Type B pancreatic cell (in vitro differentiated cells): ENCODE data around the gene EIF5. TPM values are rescaled to one million over a fixed set of nuclear protein-coding genes. Genes with fewer than 3 reads are reported as not detected.

Source experiments
- DNase-seq: peaks from one replicate; pipeline ENCODE4 v3.0.0; 2021; ENCODE audit warnings: mixed read lengths; ENCODE audit not compliant: unreplicated experiment; ENCODE audit errors: extremely low spot score
- H3K27ac Mint-ChIP-seq: 2 replicates; pipeline ENCODE4 v1.8.0; 2021; ENCODE audit warnings: mild to moderate bottlenecking, mixed read lengths
- H3K27me3 Mint-ChIP-seq: 2 replicates; pipeline ENCODE4 v1.8.0; 2021; ENCODE audit warnings: mixed read lengths
- H3K36me3 Mint-ChIP-seq: 2 replicates; pipeline ENCODE4 v1.8.0; 2021; ENCODE audit warnings: mixed read lengths
- H3K4me1 Mint-ChIP-seq: one replicate; pipeline ENCODE4 v1.8.0; 2021; ENCODE audit warnings: mixed read lengths; ENCODE audit not compliant: unreplicated experiment
- H3K4me3 Mint-ChIP-seq: 2 replicates; pipeline ENCODE4 v1.8.0; 2021; ENCODE audit warnings: mild to moderate bottlenecking, mixed read lengths
- H3K9me3 Mint-ChIP-seq: 2 replicates; pipeline ENCODE4 v1.8.0; 2021; ENCODE audit warnings: mixed read lengths
- total RNA-seq: library from RNA; stranded (reverse); gene quantifications from 2 replicates; pipeline ENCODE4 v1.2.1, GENCODE V29; 2021; ENCODE audit warnings: low replicate concordance
- TF ChIP-seq, protein P1 (sequence below): fragments of 200-600 bp; sonication (generic); conservative IDR thresholded peaks from 2 replicates; pipeline ENCODE4 v1.5.0; 2021; ENCODE audit warnings: antibody characterized with exemption, mild to moderate bottlenecking

The EIF5 gene
- total RNA-seq, 1 donor from 2014 or later = 340 TPM

DNA sequence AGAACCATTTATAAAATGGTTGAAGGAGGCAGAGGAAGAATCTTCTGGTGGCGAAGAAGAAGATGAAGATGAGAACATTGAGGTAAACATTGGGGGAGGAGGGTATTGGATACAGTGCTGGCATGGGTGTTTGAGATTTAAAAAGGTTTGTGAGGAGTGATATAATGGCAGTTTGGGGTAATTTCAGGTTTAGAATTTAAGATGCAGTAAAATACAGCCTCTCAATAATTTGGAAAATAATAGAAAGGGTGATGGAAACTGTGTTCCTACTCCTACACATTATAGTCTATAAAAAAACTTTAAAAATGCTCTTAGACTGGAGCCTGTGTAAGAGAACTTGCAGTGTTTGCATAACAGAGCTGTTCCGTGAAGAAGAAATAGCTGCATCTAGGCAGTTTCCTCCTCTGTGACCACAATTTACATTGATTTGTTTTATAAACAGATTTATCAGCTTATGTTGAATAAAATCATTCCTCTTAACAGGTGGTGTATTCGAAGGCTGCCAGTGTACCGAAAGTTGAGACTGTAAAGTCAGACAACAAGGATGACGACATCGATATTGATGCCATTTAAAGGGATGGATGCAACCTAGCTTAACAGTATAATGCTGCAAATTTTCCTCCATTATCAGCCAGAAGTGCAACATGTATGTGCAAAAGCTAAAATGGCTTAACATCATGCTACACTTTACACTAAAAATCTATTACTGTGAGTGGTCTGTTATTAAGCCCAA, 6.6 kb downstream of the EIF5 start:
- Mint-ChIP-seq H3K9me3 (no peaks in the 10 kb centered on the region), H3K36me3 (peaks cover 77% of the 10 kb centered on the region), H3K4me1 (peaks cover 13% of the 10 kb centered on the region), H3K27me3 (no peaks in the 10 kb centered on the region), H3K27ac (peak overlapping the region; percentile 14), H3K4me3 (no peak overlapping the region)
- no peak for DNase-seq
- TF ChIP-seq, protein P1, sequence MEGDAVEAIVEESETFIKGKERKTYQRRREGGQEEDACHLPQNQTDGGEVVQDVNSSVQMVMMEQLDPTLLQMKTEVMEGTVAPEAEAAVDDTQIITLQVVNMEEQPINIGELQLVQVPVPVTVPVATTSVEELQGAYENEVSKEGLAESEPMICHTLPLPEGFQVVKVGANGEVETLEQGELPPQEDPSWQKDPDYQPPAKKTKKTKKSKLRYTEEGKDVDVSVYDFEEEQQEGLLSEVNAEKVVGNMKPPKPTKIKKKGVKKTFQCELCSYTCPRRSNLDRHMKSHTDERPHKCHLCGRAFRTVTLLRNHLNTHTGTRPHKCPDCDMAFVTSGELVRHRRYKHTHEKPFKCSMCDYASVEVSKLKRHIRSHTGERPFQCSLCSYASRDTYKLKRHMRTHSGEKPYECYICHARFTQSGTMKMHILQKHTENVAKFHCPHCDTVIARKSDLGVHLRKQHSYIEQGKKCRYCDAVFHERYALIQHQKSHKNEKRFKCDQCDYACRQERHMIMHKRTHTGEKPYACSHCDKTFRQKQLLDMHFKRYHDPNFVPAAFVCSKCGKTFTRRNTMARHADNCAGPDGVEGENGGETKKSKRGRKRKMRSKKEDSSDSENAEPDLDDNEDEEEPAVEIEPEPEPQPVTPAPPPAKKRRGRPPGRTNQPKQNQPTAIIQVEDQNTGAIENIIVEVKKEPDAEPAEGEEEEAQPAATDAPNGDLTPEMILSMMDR = no peak

DNA sequence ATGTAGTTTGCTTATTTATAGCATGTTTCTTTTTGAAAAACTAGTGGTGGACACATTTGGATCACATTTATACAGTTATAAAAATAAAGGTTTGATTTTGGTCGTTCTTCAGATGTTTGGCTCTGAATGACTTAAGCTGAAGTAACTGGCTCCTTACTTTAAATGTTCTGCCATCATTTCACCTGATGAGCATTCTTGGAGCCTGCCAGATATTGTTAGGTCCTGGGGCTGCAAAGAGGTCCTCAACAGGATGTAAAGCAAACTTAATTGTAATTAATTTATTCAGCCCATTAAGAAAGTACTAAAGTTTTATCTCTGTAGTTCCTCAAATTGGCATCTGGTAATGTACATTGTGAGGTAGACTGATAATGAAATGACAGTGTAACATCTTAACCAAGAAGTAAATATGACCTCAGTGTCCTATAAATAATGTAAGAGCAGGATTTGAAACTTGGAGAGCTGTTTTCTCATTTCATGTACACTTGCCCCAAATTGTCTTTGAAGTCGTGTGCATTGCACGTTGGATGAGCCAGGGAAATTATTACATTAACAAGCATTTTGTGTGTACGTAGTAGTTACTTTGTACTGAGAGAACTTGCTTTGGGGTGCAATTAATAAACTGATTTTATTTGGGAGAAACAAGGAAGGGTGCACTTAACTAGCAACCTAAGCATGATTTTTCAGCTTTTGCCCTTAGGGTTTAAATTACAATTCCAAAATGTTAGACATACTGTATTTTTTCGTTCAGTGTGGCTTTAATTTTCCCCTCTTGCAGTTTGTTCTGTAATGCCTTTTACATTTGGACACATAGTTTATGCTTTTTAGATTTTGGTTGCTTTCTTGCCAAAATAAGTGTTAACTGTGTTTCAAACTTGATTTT, 7.5 kb downstream of the EIF5 start:
- H3K4me1 Mint-ChIP-seq = peaks cover 6% of the 10 kb centered on the region
- no peaks in the 10 kb centered on the region for H3K27me3 Mint-ChIP-seq
- no peak for DNase-seq
- H3K27ac Mint-ChIP-seq = no peak overlapping the region
- peaks cover 69% of the 10 kb centered on the region for H3K36me3 Mint-ChIP-seq
- H3K9me3 Mint-ChIP-seq = no peaks in the 10 kb centered on the region
- H3K4me3 Mint-ChIP-seq = no peak overlapping the region
- TF ChIP-seq, protein P1 = no peak

DNA sequence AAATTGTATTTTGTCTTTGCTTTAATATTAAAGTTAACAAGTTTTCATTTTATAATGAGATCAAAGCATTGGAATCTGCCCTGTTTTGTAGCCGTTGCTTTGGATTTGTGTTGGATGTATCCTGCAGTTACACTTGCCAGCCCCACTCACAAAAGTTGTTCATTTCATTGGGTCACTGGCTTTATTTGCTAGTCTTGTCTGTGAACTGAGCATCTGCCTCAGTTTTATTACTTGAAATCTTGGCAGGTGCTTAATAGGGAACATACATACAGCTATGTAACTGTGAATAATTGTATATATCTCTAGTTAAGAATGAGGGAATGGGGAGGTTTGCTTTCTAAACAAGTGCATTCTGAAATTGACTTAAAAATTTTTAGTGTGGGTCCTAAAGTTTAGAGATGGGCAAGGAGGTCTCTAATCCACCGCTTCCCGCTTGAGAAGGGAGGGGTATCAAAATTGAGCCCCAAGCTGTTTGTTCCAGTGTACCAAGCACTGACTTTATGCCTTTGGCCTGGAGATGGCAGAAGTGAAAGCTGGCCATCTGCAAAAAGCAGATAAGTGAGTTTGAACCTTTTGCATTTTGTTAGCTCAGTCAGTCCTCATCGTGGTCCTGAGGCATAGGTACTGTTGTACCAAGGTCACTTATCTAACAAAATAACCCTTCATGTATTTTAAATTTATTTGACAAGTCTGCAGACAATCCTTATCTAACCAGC, 9.3 kb downstream of the EIF5 start:
- no peak for DNase-seq
- H3K4me1 Mint-ChIP-seq = peaks cover 12% of the 10 kb centered on the region
- no peaks in the 10 kb centered on the region for H3K9me3 Mint-ChIP-seq
- peak overlapping the region; percentile 19 for H3K27ac Mint-ChIP-seq
- no peak overlapping the region for H3K4me3 Mint-ChIP-seq
- no peaks in the 10 kb centered on the region for H3K27me3 Mint-ChIP-seq
- TF ChIP-seq, protein P1 = no peak
- peaks cover 51% of the 10 kb centered on the region for H3K36me3 Mint-ChIP-seq

DNA sequence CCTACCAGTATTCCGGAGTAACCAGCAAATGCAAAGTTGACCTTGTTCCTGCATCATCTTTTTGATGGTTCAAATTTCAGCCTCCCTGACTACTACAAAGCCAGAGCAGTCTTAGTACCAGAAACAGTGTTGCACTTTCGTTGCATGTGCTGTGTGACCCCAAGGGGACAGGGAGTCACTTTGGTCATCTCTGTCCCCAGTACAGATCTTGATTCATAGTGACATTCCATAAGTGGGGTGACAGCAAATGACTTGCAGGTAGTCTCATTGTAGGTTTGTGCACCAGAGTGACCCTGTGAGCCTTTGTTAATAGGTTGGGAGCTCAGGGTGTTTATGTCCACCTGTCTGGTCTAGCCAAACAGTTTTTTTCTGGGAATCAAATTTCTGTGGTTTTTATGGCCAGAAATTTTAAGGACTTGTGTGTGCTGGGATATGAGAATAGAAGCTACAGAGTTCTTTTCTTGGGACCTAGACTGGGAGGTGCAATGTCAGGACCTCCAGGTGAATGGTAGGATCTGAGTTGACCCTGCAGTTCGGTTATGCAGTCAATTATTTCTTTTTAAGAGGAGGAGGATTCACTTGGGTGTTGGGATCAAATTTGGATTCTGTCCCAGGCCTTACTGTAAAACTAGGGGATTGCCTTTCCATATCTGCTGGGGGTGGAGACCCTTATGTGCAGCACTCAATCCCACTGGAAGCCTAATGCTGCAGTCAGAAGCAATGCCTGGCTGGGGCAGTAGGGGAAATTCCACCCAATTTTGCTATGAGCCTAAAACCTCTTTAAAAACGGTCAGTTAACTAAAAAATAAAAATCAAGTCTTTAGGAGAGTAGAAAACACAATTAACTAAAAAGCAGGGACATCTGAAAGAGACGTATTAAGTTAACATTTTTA, 10.1 kb downstream of the EIF5 start:
- H3K36me3 Mint-ChIP-seq = peaks cover 43% of the 10 kb centered on the region
- H3K27ac Mint-ChIP-seq = peak overlapping the region; percentile 54
- no peaks in the 10 kb centered on the region for H3K9me3 Mint-ChIP-seq

More for the DNA sequence above, 10.1 kb downstream of the EIF5 start:
- no peaks in the 10 kb centered on the region for H3K27me3 Mint-ChIP-seq
- TF ChIP-seq, protein P1 = peak; percentile 39
- H3K4me3 Mint-ChIP-seq = no peak overlapping the region
- DNase-seq = no peak
- H3K4me1 Mint-ChIP-seq = peaks cover 13% of the 10 kb centered on the region
